ENCODE data around the gene GALNT9.

GALNT9 gene

DNA sequence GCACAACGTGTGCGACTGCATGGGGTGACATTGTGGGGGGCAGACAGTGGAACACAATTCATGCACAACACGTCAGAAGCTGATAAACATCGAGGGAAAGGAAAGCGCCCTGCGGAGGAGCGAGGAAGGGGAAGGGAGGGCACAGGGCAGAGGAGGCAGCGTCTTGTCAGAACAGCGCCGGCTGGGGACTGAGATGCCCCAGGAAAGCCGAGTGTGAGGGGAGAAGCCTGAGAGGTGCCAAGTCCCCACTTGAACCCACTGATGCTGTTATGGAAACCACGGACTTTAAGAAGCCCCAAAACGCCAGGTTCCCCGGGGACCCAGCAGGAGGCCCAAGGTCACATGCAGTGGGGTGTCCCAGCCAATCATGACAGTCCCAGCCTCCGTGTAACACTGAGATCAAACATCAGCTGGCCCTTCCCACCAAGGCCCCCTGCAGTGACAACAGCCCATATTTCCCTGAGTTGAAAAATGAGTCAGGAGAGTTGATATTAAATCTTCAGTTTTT lies 70.0 kb downstream of the GALNT9 start:
- TF ChIP-seq FOXM1 (IDR thresholded peaks at IDR 0.05; ENCODE audit: borderline replicate concordance), result no peak
- TF ChIP-seq, protein P1, sequence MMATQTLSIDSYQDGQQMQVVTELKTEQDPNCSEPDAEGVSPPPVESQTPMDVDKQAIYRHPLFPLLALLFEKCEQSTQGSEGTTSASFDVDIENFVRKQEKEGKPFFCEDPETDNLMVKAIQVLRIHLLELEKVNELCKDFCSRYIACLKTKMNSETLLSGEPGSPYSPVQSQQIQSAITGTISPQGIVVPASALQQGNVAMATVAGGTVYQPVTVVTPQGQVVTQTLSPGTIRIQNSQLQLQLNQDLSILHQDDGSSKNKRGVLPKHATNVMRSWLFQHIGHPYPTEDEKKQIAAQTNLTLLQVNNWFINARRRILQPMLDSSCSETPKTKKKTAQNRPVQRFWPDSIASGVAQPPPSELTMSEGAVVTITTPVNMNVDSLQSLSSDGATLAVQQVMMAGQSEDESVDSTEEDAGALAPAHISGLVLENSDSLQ (IDR thresholded peaks at IDR 0.05), result no peak
- TF ChIP-seq ZNF384 (IDR thresholded peaks at IDR 0.05), result no peak
- TF ChIP-seq BHLHE40 (IDR thresholded peaks at IDR 0.05; ENCODE audit: borderline replicate concordance), result no peak
- TF ChIP-seq SP1 (IDR thresholded peaks at IDR 0.05), result no peak
- CTCF ChIA-PET, result no interaction called here
- DNase-seq (ENCODE audit: extremely low spot score), result no peak
- POLR2A ChIA-PET, result no interaction called here

DNA sequence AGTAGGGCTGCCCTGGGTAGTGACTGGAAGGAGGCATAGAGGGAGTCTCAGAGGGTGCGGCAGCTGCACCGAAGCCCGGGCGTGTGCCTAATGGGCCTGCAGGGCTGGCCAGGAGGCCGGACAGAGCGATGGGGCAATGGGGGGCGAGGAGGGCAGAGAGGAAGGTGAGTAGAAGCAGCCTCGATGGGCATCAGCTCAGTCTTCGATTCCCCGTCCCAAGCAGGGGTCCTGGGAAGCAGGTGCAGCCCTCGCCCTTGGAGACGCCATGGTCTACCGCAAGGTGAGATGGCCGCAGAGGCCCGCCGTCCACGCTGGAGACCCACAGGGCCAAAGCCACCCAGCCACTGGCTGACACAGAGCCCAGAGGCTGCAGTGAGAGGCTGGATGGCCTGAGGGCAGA lies 70.8 kb downstream of the GALNT9 start:
- TF ChIP-seq NFRKB (IDR thresholded peaks at IDR 0.05) (no peak), ZNF384 (IDR thresholded peaks at IDR 0.05) (no peak), TARDBP (IDR thresholded peaks at IDR 0.05) (no peak), FOXM1 (IDR thresholded peaks at IDR 0.05; ENCODE audit: borderline replicate concordance) (no peak), SUZ12 (IDR thresholded peaks at IDR 0.05) (no peak), L3MBTL2 (conservative IDR thresholded peaks at IDR 0.05) (no peak), BHLHE40 (IDR thresholded peaks at IDR 0.05; ENCODE audit: borderline replicate concordance) (no peak), LEF1 (IDR thresholded peaks at IDR 0.05; ENCODE audit: borderline replicate concordance) (no peak)
- TF ChIP-seq, protein P1 (IDR thresholded peaks at IDR 0.05), result no peak
- CTCF ChIA-PET, result no interaction called here
- no peak for DNase-seq (ENCODE audit: extremely low spot score)
- POLR2A ChIA-PET, result no interaction called here

DNA sequence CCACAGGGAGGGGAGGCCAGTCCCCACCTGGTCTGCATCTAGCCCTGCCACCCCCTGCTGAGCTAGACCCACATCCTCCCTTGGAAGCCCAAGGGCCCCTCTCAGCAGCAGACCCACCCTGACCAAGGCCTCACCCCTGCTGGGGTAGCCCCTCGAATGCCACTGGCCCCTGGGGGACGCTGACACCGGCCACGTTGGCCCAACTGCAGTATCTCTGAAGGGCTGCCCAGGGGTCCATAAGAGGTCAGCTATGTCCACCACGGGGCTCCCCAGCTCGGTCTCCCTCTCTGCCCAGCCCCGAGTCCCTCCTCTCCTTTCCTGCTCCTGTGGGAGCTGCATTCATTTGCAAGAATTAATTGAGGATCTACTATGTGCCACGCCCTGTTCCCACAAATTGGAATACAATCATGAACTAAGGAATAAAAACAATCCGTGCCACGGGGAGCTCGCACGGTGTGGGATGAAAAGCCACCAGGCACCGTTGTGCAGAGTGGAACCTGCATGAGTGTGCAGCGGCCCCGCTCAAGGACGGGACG lies 71.4 kb downstream of the GALNT9 start:
- no peak for DNase-seq (ENCODE audit: extremely low spot score)
- TF ChIP-seq HDGF (IDR thresholded peaks at IDR 0.05; ENCODE audit: borderline replicate concordance), result no peak
- TF ChIP-seq FOXM1 (IDR thresholded peaks at IDR 0.05; ENCODE audit: borderline replicate concordance), result no peak
- TF ChIP-seq SP1 (IDR thresholded peaks at IDR 0.05), result no peak
- TF ChIP-seq LEF1 (IDR thresholded peaks at IDR 0.05; ENCODE audit: borderline replicate concordance), result no peak
- TF ChIP-seq FOXA1 (IDR thresholded peaks at IDR 0.05), result no peak
- TF ChIP-seq BHLHE40 (IDR thresholded peaks at IDR 0.05; ENCODE audit: borderline replicate concordance), result no peak
- TF ChIP-seq FOXK2 (IDR thresholded peaks at IDR 0.05), result no peak
- TF ChIP-seq ELF4 (IDR thresholded peaks at IDR 0.05), result no peak
- TF ChIP-seq L3MBTL2 (conservative IDR thresholded peaks at IDR 0.05), result no peak
- no peak for TF ChIP-seq ZNF384 (IDR thresholded peaks at IDR 0.05)
- TF ChIP-seq TARDBP (IDR thresholded peaks at IDR 0.05), result no peak
- TF ChIP-seq ARNT (IDR thresholded peaks at IDR 0.05), result no peak
- TF ChIP-seq, protein P1 (IDR thresholded peaks at IDR 0.05), result no peak
- no peak for TF ChIP-seq NFRKB (IDR thresholded peaks at IDR 0.05)
- no peak for TF ChIP-seq SUZ12 (IDR thresholded peaks at IDR 0.05)
- TF ChIP-seq CTBP1 (IDR thresholded peaks at IDR 0.05; ENCODE audit: borderline replicate concordance), result no peak
- CTCF ChIA-PET, result no interaction called here
- POLR2A ChIA-PET, result no interaction called here

DNA sequence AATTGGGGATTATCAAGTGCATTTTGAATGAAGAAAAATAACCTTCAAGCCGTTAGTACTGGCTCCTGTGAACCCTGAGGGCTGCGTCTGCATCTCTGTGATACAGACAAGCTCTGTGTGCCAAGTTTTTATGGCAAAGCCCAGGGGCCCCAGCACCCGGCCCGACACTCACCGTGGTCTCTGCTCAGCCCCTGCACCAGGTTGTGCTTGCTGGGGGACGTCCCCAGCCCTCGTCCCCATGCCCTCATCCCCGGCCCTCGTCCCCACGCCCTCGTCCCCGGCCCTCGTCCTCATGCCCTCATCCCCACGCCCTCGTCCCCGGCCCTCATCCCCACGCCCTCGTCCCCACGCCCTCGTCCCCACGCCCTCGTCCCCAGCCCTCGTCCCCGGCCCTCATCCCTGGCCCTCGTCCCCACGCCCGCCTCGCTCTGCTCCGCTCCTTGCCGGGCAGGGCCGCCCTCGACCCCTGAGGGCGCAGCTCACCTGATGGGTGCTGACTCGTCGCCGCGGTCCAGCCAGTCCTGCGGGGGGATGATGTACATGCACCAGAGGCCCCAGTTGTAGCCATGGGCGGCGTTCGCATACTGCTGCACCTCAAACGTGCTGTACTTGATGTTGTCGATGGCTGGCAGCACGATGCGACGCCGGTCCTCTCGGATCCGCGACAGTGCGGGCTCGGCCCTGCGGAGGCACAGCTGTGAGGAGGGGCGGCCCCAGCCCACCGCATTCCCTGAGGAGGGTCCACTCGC lies 72.0 kb downstream of the GALNT9 start:
- DNase-seq (ENCODE audit: extremely low spot score), result no peak
- ChIA-PET POLR2A (no interaction called here), CTCF (no interaction called here)
- no peak for TF ChIP-seq ARNT (IDR thresholded peaks at IDR 0.05)

DNA sequence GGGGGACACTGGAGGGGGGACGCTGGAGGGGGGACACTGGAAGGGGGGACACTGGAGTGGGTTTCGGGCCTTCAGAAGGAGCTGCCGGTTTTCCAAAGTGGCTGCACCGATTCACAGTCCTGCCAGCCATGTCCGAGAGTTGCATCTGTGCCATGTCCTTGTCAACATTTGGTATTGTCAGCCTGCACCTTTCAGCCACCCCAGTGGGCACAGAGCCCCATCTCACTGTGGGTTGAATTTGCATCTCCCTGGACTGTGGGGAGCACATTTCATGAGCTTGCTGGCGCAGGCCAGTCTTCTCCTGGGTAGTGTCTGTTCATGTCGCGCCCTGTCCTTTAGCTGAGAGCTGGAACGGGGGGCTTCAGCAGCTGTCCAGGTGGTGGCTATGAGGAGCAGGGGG lies 72.7 kb downstream of the GALNT9 start:
- TF ChIP-seq FOXM1 (IDR thresholded peaks at IDR 0.05; ENCODE audit: borderline replicate concordance) (no peak), FOXA1 (IDR thresholded peaks at IDR 0.05) (no peak), HDGF (IDR thresholded peaks at IDR 0.05; ENCODE audit: borderline replicate concordance) (no peak), LEF1 (IDR thresholded peaks at IDR 0.05; ENCODE audit: borderline replicate concordance) (no peak), CTBP1 (IDR thresholded peaks at IDR 0.05; ENCODE audit: borderline replicate concordance) (no peak), SP1 (IDR thresholded peaks at IDR 0.05) (no peak), NFRKB (IDR thresholded peaks at IDR 0.05) (no peak), SUZ12 (IDR thresholded peaks at IDR 0.05) (no peak), ELF4 (IDR thresholded peaks at IDR 0.05) (no peak), BHLHE40 (IDR thresholded peaks at IDR 0.05; ENCODE audit: borderline replicate concordance) (no peak), L3MBTL2 (conservative IDR thresholded peaks at IDR 0.05) (no peak), FOXK2 (IDR thresholded peaks at IDR 0.05) (no peak), ARNT (IDR thresholded peaks at IDR 0.05) (no peak), ZNF384 (IDR thresholded peaks at IDR 0.05) (no peak), TARDBP (IDR thresholded peaks at IDR 0.05) (no peak)
- TF ChIP-seq, protein P1 (IDR thresholded peaks at IDR 0.05), result no peak
- ChIA-PET CTCF (no interaction called here), POLR2A (no interaction called here)
- DNase-seq (ENCODE audit: extremely low spot score), result no peak

DNA sequence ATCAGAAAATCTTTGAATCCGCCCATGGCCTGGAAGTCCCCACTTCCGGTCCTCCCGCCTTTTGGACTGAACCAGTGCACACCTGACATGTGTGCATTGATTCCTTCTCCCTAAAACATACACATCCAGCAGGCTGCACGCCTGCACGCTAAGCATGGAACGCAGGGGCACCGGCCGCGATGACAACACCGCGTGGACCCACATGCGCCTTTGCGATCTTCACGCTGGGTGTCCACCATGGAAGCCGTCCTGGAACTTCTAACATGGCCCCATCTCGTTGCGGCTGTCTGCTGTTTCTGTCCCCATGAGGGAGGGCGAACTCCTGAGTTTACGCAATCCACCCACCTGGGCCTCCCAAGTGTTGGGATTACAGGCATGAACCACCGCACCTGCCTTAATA lies 73.7 kb downstream of the GALNT9 start:
- DNase-seq (ENCODE audit: extremely low spot score), result no peak
- POLR2A ChIA-PET, result no interaction called here
- CTCF ChIA-PET, result no interaction called here
- no peak for TF ChIP-seq FOXM1 (IDR thresholded peaks at IDR 0.05; ENCODE audit: borderline replicate concordance)
- no peak for TF ChIP-seq FOXK2 (IDR thresholded peaks at IDR 0.05)
- TF ChIP-seq ARNT (IDR thresholded peaks at IDR 0.05), result no peak
- TF ChIP-seq, protein P1 (IDR thresholded peaks at IDR 0.05), result no peak
- TF ChIP-seq ELF4 (IDR thresholded peaks at IDR 0.05), result no peak
- no peak for TF ChIP-seq L3MBTL2 (conservative IDR thresholded peaks at IDR 0.05)
- no peak for TF ChIP-seq CTBP1 (IDR thresholded peaks at IDR 0.05; ENCODE audit: borderline replicate concordance)
- no peak for TF ChIP-seq LEF1 (IDR thresholded peaks at IDR 0.05; ENCODE audit: borderline replicate concordance)
- no peak for TF ChIP-seq BHLHE40 (IDR thresholded peaks at IDR 0.05; ENCODE audit: borderline replicate concordance)
- no peak for TF ChIP-seq NFRKB (IDR thresholded peaks at IDR 0.05)
- TF ChIP-seq SUZ12 (IDR thresholded peaks at IDR 0.05), result no peak
- TF ChIP-seq ZNF384 (IDR thresholded peaks at IDR 0.05), result no peak
- no peak for TF ChIP-seq SP1 (IDR thresholded peaks at IDR 0.05)
- no peak for TF ChIP-seq HDGF (IDR thresholded peaks at IDR 0.05; ENCODE audit: borderline replicate concordance)
- TF ChIP-seq TARDBP (IDR thresholded peaks at IDR 0.05), result no peak
- TF ChIP-seq FOXA1 (IDR thresholded peaks at IDR 0.05), result no peak

Measured in HEK293T (cell line).